HG03439 (cell line): Measurements from ENCODE around the gene CUL9.
"Not testable (repeated sequence)": the region's sequence is repeated elsewhere in the genome, so short reads cannot be mapped to it uniquely, and the experiment has no call there.

ENCODE experiments used
- ATAC-seq: cut with Tn5 transposase; IDR thresholded peaks from one replicate; pipeline ENCODE4 v1.9.1; 2021; ENCODE audit warnings: mild to moderate bottlenecking, moderate library complexity; ENCODE audit not compliant: unreplicated experiment

Gene CUL9

GRCh38 chr6:43181942-43182860, at the start of gene CUL9:
Gene CUL9 (plus strand): TSS chr6:43182196. CDS start chr6:43184311, 2,115 bp downstream.
- peak; percentile 83 for ATAC-seq

GRCh38 chr6:43138267-43138666, 43.7 kb upstream of the CUL9 start:
- ATAC-seq = no peak

- ATAC-seq = not testable (repeated sequence)
Measured at GRCh38 chr6:43139973-43140372, 42.0 kb upstream of the CUL9 start.

- ATAC-seq = no peak
Measured at GRCh38 chr6:43141644-43142043, 40.4 kb upstream of the CUL9 start.

GRCh38 chr6:43142101-43142500, 39.9 kb upstream of the CUL9 start:
- no peak for ATAC-seq

- ATAC-seq = peak; percentile 70
Measured at GRCh38 chr6:43143235-43144128, 38.5 kb upstream of the CUL9 start.

- no peak for ATAC-seq
Measured at GRCh38 chr6:43144879-43145278, 37.1 kb upstream of the CUL9 start.

GRCh38 chr6:43146261-43146660, 35.7 kb upstream of the CUL9 start:
- no peak for ATAC-seq

- ATAC-seq = no peak
Measured at GRCh38 chr6:43146709-43147688, 35.0 kb upstream of the CUL9 start.

GRCh38 chr6:43147691-43148477, 34.1 kb upstream of the CUL9 start:
- no peak for ATAC-seq

GRCh38 chr6:43149265-43149664, 32.7 kb upstream of the CUL9 start:
- no peak for ATAC-seq

GRCh38 chr6:43150051-43150751, 31.8 kb upstream of the CUL9 start:
- no peak for ATAC-seq

- no peak for ATAC-seq
Measured at GRCh38 chr6:43159599-43159998, 22.4 kb upstream of the CUL9 start.

- no peak for ATAC-seq
Measured at GRCh38 chr6:43163899-43164298, 18.1 kb upstream of the CUL9 start.

- ATAC-seq = no peak
Measured at GRCh38 chr6:43170417-43170930, 11.5 kb upstream of the CUL9 start.

- peak; percentile 62 for ATAC-seq
Measured at GRCh38 chr6:43170931-43171706, 10.9 kb upstream of the CUL9 start, which contains the start of gene SRF. Gene SRF (plus strand): TSS chr6:43171269. CDS start chr6:43171657, 388 bp downstream.

- ATAC-seq = no peak
Measured at GRCh38 chr6:43171707-43172103, 10.3 kb upstream of the CUL9 start.
